IMR-90 (cell line): Measurements from ENCODE around the gene PAX9. TPM values are rescaled to one million over a fixed set of nuclear protein-coding genes. Genes with fewer than 3 reads are reported as not detected.
A peak's percentile ranks its signal among the peaks of the same experiment; 100 is the strongest.

Source experiments
- ATAC-seq: fragments of 200-7000 bp; cut with Tn5 transposase; 2 replicates; pipeline ENCODE4 v1.9.1; 2020; ENCODE audit warnings: low read depth, mild to moderate bottlenecking, moderate library complexity
- BruUV-seq: library from RNA; stranded (reverse); fragments of 400-500 nt; replicated peaks from 2 replicates; lab custom pipeline; 2021; lab: Mats Ljungman, UMichigan
- CTCF ChIA-PET: fragments of 300-600 bp; formaldehyde crosslinking; extraction: SDS; loops from one replicate; lab custom pipeline; 2021; ENCODE audit warnings: antibody characterized with exemption; lab: Yijun Ruan, JAX
- POLR2A ChIA-PET: fragments of 300-600 bp; sonication (Branson Sonifier 250); formaldehyde crosslinking; loops from one replicate; lab custom pipeline; 2022; ENCODE audit warnings: antibody characterized with exemption; ENCODE audit not compliant: unreplicated experiment; lab: Charles Lee
- DNase-seq: peaks from one replicate; pipeline ENCODE4 v3.0.0; 2013
- H2AFZ ChIP-seq: replicated peaks from 2 replicates; pipeline ENCODE3; 2013; ENCODE audit warnings: low read length, mild to moderate bottlenecking; ENCODE audit not compliant: poor library complexity
- H2AK5ac ChIP-seq: 2 replicates; pipeline ENCODE4 v1.6.1; 2013; ENCODE audit warnings: low read depth, low read length, inconsistent platforms
- H2AK9ac ChIP-seq: replicated peaks from 2 replicates; pipeline ENCODE3; 2013; ENCODE audit warnings: mild to moderate bottlenecking, low read depth, low read length, moderate library complexity; ENCODE audit not compliant: poor library complexity
- H2BK120ac ChIP-seq: 2 replicates; pipeline ENCODE4 v1.6.1; 2013; ENCODE audit warnings: low read depth, low read length, inconsistent platforms
- H2BK15ac ChIP-seq: 3 replicates; pipeline ENCODE4 v1.6.1; 2013; ENCODE audit warnings: low read depth, low read length, inconsistent platforms
- H2BK20ac ChIP-seq: 2 replicates; pipeline ENCODE4 v1.6.1; 2013; ENCODE audit warnings: low read depth, mild to moderate bottlenecking, inconsistent platforms, low read length, moderate library complexity
- H2BK5ac ChIP-seq: 2 replicates; pipeline ENCODE4 v1.6.1; 2013; ENCODE audit warnings: mild to moderate bottlenecking, low read depth, low read length, inconsistent platforms; ENCODE audit not compliant: poor library complexity, severe bottlenecking
- H3K14ac ChIP-seq: replicated peaks from 2 replicates; pipeline ENCODE4 v1.6.1; 2013; ENCODE audit warnings: low read depth, low read length, inconsistent platforms
- H3K18ac ChIP-seq: 2 replicates; pipeline ENCODE4 v1.6.1; 2013; ENCODE audit warnings: low read depth, low read length, control low read depth
- H3K23ac ChIP-seq: 2 replicates; pipeline ENCODE4 v1.6.1; 2013; ENCODE audit warnings: low read depth, low read length, inconsistent platforms
- H3K27ac ChIP-seq: 2 replicates; pipeline ENCODE4 v1.5.1; 2013; ENCODE audit warnings: mild to moderate bottlenecking, control low read depth, low read length; ENCODE audit not compliant: insufficient read depth
- H3K27me3 ChIP-seq: 2 replicates; pipeline ENCODE4 v1.6.1; 2013; ENCODE audit warnings: low read length; ENCODE audit not compliant: control insufficient read depth, insufficient read depth
- H3K36me3 ChIP-seq: 2 replicates; pipeline ENCODE4 v1.6.1; 2013; ENCODE audit warnings: low read length, mixed read lengths; ENCODE audit not compliant: control insufficient read depth, insufficient read depth
- H3K4ac ChIP-seq: 2 replicates; pipeline ENCODE4 v1.6.1; 2013; ENCODE audit warnings: low read depth, low read length, inconsistent platforms
- H3K4me1 ChIP-seq: 2 replicates; pipeline ENCODE4 v1.6.1; 2013; ENCODE audit warnings: low read length, mixed read lengths; ENCODE audit not compliant: control insufficient read depth, insufficient read depth
- H3K4me2 ChIP-seq: 2 replicates; pipeline ENCODE4 v1.6.1; 2013; ENCODE audit warnings: low read depth, mild to moderate bottlenecking, control low read depth, low read length, moderate library complexity
- H3K4me3 ChIP-seq: 2 replicates; pipeline ENCODE4 v1.5.1; 2013; ENCODE audit warnings: low read depth, mild to moderate bottlenecking, control low read depth, low read length, moderate library complexity; ENCODE audit not compliant: insufficient read depth
- H3K56ac ChIP-seq: 2 replicates; pipeline ENCODE4 v1.6.1; 2013; ENCODE audit warnings: low read length, inconsistent platforms; ENCODE audit not compliant: insufficient read depth; ENCODE audit errors: extremely low read depth
- H3K79me1 ChIP-seq, 2 experiments: 2 replicates each; pipeline ENCODE4 v1.6.1; 2013; ENCODE audit warnings: low read length in 2 of 2, inconsistent platforms in 1 of 2, low read depth in 1 of 2
- H3K9ac ChIP-seq: 2 replicates; pipeline ENCODE4 v1.6.1; 2013; ENCODE audit warnings: low read depth, low read length, control low read depth
- H3K9me1 ChIP-seq: 2 replicates; pipeline ENCODE4 v1.6.1; 2013; ENCODE audit warnings: low read length, inconsistent platforms; ENCODE audit not compliant: insufficient read depth
- H3K9me3 ChIP-seq: 2 replicates; pipeline ENCODE4 v1.6.1; 2013; ENCODE audit warnings: low read length; ENCODE audit not compliant: control insufficient read depth, insufficient read depth
- H4K20me1 ChIP-seq: 2 replicates; pipeline ENCODE4 v1.6.1; 2013; ENCODE audit warnings: low read length, inconsistent platforms; ENCODE audit not compliant: insufficient read depth
- H4K5ac ChIP-seq: 2 replicates; pipeline ENCODE4 v1.6.1; 2013; ENCODE audit warnings: mild to moderate bottlenecking, low read depth, low read length, control low read depth
- H4K8ac ChIP-seq, 2 experiments: 2 replicates each; pipeline ENCODE4 v1.6.1; 2013; ENCODE audit warnings: low read depth in 2 of 2, low read length in 2 of 2, control low read depth in 1 of 2, inconsistent platforms in 1 of 2
- H4K91ac ChIP-seq: 2 replicates; pipeline ENCODE4 v1.6.1; 2013; ENCODE audit warnings: low read depth, low read length, inconsistent platforms; ENCODE audit not compliant: insufficient read depth
- CTCF ChIP-seq: conservative IDR thresholded peaks from 2 replicates; pipeline ENCODE4 v1.5.1; 2012; ENCODE audit warnings: mild to moderate bottlenecking, low read depth, low read length, improper control_type of control experiment
- USF2 ChIP-seq: fragments of 150-350 bp; IDR thresholded peaks from 2 replicates; pipeline ENCODE4 v1.6.1; 2017; ENCODE audit warnings: mild to moderate bottlenecking, antibody characterized with exemption, low read length, low read depth
- WGBS, 2 experiments: methylation state at CpG; one replicate each; pipeline versions ENCODE4 v1.1.5 to v1.1.7; 2013; ENCODE audit warnings: missing lambda C conversion rate in 2 of 2; ENCODE audit not compliant: insufficient read length in 1 of 2; ENCODE audit errors: extremely low coverage in 2 of 2; 5-methylcytosine and 5-hydroxymethylcytosine counted together
- dilution Hi-C: fragments of 300-500 bp; cut with HindIII; formaldehyde crosslinking; loops from one replicate; pipeline ENCODE4 v1.14.3; 2018; ENCODE audit warnings: low sequenced_read_pairs; ENCODE audit not compliant: unreplicated experiment
- in situ Hi-C: fragments of 300-500 bp; cut with MboI; formaldehyde crosslinking; loops from 3 replicates; pipeline ENCODE4 v1.14.3; 2019; ENCODE audit warnings: low sequenced_read_pairs, inconsistent platforms, mixed read lengths
- intact Hi-C: fragments of 100-400 bp; cut with micrococcal nuclease; formaldehyde crosslinking; loops from 2 replicates; pipeline ENCODE4 v1.10.0; 2022
- polyA plus RNA-seq, 3 experiments: library from polyadenylated mRNA; depleted of rRNA; stranded (reverse); fragments of >200 nt; gene quantifications; 2 replicates each; pipeline ENCODE4 v1.2.3, GENCODE V29; 2012; ENCODE audit warnings: low replicate concordance in 1 of 3
- total RNA-seq: library from RNA; depleted of rRNA; stranded (reverse); fragments of >200 nt; gene quantifications from 2 replicates; pipeline ENCODE4 v1.2.3, GENCODE V29; 2012

Gene PAX9
- total and polyA plus RNA-seq, 2 of the 4 experiments (the other 2 are of a cell fraction) = not detected

GRCh38 chr14:36656687-36657398 lies 4.8 kb upstream of the PAX9 start:
- Histone ChIP-seq H3K56ac (no peak overlapping the region), H2AFZ (no peak overlapping the region), H3K4me1 (peaks cover 3% of the 10 kb centered on the region; the same call in 1 of the 2 replicates), H3K36me3 (no peaks in the 10 kb centered on the region), H4K5ac (no peak overlapping the region), H2BK20ac (no peak overlapping the region), H3K23ac (no peak overlapping the region), H4K8ac (no peak overlapping the region), H4K91ac (no peak overlapping the region), H3K4ac (no peak overlapping the region), H3K14ac (no peak overlapping the region), H3K18ac (no peak overlapping the region), H2AK9ac (no peak overlapping the region), H3K9ac (no peak overlapping the region), H4K20me1 (no peaks in the 10 kb centered on the region; the same call in 1 of the 2 replicates), H2BK15ac (no peak overlapping the region), H3K27me3 (peaks cover 91% of the 10 kb centered on the region), H3K9me3 (peaks cover 12% of the 10 kb centered on the region), H3K4me2 (peak overlapping the region; percentile 74), H2BK120ac (no peak overlapping the region), H2BK5ac (no peak overlapping the region), H2AK5ac (no peak overlapping the region), H3K9me1 (no peaks in the 10 kb centered on the region), H3K4me3 (peak overlapping the region; percentile 3; the same call in 1 of the 2 replicates), H3K27ac (no peak overlapping the region), H3K79me1 (no peaks in the 10 kb centered on the region)
- TF ChIP-seq CTCF (no peak), USF2 (no peak)
- BruUV-seq = no TSS peak
- 2% methylated on average over 21 of the region's 31 CpGs; no CpG with 5 or more reads in 1 of the 2 experiments for WGBS, 2 experiments
- no peak for ATAC-seq
- no peak for DNase-seq
- intact Hi-C loops (no loop called here), dilution Hi-C loops (no loop called here), in situ Hi-C loops (loop anchor here (10.0 kb wide), 1 partner anchor 488 kb away; no protein-coding TSS in a partner anchor)
- ChIA-PET CTCF (no interaction called here), POLR2A (interaction anchor here (0.7 kb wide), 1 partner anchor 286 kb away, joined by 5 read pairs; no protein-coding TSS in a partner anchor)
